ENCODE results near the gene SGK1.

SGK1 gene
- 31.3 to 282 (median 54.9) reads per million in 4 experiments for total RNA-seq

DNA sequence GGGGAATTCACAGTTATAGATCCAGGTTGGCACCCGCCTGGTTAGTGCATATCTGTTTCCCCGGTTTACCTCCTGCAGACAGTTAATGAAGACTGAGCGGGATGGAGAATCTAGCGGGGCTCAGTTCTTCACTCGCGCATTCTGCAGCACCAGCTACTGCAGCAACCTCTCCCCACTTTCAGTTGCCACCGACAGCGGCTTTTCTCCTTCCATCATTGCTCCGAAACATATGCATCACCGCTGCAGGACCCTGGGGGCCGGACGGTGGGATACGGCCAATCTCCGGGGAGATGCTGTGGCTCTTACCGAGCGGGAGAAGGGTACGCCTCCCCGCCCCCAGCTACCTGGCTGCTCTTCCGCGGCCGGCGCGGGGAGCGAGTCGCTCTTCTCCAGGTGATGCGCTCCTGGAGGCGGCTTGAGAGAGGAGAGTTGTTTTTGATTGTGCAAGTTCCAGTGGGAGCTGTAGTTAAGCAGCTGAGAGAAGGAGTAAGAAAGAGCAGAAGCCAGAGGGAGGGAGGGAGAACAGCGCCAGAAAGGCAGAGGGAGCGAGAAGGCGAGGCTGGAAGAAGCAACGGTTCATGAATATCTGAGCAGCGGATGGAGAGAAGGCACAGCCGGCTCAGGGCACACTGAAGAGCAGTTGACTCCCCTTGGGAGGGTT lies at the start of gene SGK1:
TSS of gene SGK1 (minus strand) at position 642 of the 661 bp plus-strand sequence. CDS start 652 bp downstream, outside the sequence.
- no peak for DNase-seq

DNA sequence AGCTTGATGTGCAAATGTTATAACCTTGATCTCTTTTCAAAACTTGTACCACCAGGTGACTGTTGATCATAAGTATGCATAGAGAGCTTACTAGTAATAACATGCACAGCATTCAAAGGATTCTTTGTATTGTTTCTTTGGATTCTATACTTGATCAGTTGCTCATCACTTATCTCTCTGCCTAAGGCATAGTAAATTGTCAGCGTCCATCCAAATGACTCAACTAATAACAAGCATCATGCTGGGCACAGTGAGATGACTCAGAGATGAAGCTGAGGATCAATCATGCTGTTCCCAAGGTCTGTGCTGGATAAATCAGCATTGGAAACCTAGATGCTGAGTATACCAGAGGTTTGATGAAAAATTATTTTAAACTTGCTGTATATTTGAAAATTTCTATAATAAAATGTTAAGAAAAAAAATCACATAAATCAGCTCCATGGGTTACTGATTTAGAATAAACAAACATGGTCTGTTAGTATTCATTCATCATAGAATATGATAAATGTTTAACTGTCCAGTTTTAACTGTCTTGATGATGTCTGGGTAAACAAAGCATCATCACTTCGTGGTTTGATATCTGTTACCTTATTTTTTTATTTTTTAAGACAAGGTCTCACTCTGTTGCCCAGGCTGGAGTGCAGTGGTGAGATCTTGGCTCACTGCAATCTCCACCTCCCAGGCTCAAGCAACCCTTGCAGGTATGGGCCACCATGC lies 45.6 kb upstream of the SGK1 start:
- DNase-seq: no peak

DNA sequence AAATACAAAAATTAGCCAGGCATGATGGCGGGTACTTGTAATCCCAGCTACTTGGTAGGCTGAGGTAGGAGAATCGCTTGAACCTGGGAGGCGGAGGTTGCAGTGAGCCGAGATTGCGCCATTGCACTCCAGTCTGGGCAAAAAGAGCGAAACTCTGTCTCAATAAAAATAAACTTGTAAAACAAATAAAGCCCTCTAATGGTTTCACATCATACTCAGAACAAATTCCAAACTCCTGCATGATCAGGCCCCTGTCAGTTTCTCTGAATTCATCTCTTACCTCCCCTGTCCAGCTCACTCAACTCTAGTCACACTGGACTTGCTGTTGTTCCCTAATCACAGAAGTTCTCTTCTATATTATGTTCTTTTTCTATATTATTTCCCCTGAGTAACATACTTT lies 43.1 kb upstream of the SGK1 start:
- DNase-seq: no peak

DNA sequence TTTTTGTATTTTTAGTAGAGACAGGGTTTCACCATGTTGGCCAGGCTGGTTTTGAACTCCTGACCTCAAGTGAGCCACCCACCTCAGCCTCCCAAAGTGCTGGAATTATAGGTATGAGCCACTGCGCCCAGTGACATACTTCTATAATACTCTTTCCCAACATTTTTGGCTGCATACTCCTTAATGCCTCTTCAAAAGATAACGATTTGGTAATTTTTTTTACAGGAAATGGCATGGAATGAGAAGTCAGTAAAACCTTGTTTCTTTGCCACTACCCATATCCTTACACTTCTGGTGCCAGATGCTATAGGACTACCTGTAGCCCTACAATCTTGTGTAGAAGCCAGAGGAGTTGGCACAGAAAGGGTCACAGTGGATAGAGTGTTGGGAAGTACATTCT lies 41.4 kb upstream of the SGK1 start:
- no peak for DNase-seq

DNA sequence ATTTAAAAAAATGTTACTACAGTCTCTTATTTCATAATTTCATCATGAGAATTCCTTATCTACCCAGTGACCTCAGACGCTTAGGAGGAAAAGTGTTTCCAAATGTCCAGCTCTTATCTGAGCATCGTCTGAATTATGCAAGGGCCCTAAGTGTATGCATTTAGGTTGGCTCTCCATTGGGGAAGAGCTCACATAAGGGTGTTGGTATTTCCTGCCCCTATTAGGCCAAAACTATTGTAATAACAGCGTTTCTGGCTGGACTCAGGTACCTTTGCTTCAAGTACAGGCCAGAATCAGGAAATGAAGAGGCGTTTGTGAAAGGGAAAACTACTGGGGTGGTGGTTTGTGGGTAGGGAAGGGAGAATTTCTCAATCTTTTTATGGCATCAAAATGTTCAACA lies 40.4 kb upstream of the SGK1 start:
- DNase-seq: no peak

DNA sequence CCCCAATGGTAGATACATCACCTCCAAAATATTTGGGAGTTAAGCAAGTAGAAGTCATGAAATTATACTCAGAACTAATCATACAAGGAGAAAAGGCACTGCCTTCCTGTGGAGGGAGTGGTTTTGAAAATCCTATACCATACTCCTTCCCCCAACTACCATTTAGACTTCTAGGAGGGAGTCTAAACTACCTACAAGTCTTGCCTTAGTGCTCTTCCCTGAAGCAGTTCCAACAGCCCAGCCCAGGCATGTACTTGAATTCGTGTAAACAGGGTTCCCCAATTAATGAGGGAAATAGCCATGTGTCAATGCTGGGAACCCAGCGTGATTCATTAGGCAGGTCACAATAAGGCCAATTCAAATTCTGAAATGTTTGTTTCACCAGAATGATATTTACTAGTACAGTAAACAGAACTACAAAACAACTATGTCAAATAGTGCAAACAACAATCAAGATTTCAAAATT lies 39.1 kb upstream of the SGK1 start:
- no peak for DNase-seq

DNA sequence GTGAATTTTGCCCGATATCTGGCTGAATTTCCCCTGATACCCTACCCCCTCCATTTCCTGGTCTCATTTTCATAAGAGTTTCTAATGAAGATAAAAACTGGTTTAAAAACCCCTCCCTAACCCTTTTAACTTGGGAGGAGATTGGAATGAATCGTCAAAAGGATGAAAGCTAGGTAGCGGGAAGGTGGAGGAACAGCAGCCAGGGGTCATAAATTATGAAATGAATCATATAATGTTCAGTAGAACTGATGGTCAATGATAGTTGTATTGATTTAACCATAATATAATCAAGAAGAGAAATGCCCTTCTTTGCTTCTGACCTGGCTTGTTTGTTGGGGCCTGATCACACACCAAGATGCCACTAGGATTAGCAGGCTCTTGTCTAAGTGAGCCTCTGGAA lies 38.5 kb upstream of the SGK1 start:
- DNase-seq: no peak

DNA sequence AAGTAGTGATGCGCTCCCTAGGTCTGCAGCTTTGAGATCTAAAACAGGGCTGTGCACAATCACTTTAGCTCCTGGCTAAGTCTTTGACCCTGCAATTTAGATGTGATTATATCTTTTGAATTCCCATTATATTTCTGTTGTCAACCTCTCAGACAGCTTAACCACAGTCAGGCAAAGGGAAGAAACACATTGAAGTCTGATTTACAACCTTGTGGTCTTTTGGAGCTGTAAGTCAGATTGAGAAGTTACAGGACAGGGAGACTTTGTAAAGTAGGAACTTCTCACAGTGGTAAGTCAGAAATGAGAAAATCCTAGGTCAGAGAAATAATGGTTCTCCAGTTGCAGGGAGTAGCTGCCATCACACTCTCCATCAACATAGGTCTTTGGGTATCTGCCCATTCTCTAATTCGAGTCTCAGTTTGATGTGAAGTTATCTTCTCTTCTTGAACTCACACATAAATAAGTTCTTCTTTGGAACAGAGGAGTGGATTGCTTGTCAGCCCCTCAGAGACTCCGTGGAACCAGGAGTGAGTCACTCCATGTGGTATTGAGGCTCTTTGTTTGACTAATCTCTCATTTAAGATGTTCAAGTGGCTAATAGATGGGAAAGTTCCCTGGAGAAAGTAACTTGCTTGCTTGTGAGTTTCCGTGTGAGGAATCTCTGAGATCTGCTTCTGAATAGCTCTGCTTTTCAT lies 35.0 kb upstream of the SGK1 start:
- DNase-seq: no peak

DNA sequence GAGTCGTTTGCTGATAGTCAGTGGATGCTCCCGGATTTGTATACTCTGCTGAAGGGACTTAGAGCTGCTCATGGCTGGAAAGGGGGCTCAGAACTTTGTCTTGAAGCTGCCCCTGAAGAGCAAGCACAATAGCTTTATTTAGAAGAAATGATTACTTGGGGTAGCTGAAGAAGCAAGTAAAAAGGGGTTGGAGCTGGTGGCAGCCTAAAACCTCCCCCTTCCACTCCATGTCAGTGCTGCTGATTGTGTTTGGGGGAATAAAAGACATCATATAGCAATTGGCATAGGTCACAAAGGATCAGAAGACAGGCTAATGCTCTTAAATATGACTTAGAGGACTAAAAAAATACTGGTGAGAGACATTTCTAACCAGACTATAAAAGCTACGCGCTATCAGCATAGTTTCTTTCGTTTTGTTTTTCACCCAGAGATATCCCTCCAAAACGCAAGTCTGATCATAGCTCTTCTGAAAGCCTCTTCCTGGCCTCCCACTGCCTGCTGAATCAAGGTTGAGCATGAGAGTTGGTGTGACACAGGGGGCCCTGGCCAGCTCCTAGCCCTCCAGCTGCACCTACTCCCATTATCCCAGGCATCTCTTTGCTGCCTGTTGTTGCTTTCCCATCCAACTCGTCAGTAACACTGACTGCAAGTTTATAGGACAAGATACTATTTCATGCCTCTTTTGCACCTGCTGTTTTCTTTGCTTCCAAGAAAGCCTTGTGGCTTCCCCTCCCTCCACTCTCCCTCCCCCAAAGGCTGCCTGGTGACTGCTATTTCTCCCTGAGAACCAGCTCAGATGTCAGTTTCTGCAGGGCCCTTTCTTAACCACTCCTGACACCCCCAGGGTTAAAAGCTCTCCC lies 33.9 kb upstream of the SGK1 start:
- DNase-seq: no peak

DNA sequence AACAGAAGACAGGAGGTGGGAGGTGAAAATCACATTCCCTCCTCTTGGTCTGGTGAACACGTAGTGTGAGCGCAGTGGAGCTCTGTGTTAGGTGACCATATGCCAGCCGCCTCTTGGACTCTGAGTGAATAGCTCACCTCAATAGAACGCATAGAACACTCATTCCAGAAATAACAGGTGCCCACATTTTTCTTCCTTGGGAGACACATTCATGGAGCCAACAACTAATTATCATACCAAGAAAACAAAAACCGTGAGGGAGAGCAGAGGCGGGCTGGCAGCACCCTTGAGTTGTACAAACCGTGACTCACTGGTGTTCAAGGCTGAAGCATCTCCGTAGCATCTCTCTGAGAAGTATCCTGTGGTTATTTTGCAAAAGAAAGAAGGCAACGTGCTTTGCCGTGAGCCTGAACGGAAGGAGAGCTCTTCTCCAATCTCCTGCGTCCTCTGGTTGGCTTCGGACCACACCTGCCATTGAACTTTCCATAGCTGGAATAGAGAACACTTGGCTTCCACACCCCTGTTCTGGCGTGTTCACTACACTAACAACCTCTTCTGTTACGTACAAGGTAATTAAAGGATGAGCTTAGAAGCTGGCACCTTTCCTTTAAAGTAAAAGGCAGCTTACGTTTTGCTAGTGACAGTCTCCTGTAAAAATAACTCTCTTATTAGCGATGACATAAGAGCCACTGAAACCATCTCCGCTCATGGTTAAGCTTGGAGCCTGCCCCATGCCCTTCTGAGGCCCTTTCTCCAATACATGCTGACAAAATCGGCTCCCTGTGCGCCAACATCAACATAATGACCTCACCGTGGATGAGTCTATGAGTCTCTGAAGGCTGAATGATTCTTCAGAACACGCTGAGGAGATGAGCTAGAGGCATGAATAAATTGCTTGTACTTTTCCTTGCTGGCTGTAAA lies 30.2 kb upstream of the SGK1 start:
- no peak for DNase-seq

DNA sequence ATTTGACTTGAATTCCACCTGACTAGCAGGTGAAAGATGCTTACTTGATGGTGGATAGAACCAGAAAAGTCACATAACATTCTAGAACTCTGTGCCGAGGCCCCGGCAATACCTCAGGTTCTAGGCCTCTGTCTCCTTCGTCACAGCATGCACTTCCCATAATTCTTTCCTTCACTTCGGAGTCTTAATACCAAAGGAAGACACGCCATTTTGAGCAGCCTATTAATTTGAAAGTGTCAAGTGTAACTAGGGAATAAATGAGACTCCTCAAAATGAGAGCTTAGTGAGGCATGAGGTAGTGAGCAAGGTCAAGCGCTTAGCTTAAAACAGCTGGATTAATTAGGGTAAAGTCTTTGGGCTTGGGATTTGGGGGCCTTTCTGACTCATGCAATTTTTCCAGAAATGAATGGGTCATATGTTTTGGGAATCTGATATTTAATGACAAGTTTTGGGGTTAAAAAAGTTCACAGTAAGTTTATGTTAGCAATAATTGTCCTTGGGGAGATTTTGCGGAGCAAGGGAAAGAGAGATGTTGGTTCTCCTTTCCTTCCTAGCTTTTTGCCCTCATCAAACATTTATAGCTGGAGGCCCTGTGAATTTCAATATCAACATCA lies 29.1 kb upstream of the SGK1 start:
- no peak for DNase-seq

DNA sequence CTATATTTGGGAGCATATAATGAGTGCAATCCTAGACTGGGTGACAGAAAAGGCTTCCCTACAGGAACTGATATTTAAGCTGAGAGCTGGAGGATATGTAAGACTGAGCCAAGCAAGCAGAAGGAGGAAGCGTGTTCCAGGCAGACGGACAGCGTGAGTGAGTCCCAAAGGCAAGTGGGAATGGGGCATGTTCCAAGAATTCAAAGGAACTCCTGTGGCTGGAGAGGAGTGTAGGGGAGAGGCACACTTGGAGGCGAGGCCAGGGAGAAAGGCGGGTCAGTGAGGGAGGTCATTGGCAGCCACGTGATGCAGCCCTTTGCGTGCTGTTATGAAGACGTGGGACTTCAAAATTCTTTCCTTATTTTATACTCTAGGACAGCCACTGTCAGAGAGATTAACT lies 27.9 kb upstream of the SGK1 start:
- DNase-seq: no peak

DNA sequence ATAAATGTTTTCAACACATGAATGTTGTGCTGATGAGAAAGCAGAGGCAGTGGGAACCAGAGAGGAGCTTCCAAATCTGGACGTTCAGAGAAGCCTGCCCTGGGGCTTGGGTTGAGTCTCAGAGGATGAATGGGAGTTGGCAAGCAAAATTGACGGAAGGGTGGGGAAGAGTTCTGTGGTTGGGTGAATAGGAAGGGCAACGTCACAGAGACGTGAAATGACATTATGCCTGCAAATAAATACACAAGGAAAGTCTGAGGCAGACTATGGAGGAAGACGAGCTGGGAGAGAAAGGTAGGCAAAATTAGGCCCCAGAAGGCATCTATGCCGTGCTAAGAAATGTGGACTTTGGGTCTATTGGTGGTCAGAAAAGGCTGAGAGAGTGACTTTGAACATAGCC lies 25.2 kb upstream of the SGK1 start:
- no peak for DNase-seq

DNA sequence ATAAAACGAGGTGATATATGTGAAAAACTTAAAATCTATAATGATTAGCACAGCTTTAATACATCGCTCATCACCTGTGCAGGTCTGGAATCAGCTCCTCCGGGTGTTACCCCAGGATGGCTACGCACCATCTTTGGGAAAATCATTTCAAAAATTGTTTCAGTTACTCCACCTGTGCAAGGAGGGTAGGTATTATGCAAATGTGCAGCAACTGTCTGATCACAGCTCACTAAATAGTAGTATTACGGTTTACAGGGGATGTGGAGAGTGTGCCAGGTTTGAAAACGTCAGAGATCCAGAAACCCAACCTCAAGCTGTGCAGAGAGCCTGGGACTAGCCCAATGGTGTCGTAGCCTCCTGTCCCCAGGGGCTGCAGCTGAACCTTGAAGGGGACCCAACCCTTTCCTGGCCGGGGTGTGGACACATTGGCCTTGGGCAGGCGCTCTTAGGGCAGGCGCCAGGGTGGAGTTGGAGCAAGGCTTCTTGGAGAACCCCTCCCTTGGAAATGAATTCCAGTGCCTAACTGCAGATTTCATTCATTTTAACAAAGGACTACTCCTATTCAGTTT lies 24.2 kb upstream of the SGK1 start:
- no peak for DNase-seq

DNA sequence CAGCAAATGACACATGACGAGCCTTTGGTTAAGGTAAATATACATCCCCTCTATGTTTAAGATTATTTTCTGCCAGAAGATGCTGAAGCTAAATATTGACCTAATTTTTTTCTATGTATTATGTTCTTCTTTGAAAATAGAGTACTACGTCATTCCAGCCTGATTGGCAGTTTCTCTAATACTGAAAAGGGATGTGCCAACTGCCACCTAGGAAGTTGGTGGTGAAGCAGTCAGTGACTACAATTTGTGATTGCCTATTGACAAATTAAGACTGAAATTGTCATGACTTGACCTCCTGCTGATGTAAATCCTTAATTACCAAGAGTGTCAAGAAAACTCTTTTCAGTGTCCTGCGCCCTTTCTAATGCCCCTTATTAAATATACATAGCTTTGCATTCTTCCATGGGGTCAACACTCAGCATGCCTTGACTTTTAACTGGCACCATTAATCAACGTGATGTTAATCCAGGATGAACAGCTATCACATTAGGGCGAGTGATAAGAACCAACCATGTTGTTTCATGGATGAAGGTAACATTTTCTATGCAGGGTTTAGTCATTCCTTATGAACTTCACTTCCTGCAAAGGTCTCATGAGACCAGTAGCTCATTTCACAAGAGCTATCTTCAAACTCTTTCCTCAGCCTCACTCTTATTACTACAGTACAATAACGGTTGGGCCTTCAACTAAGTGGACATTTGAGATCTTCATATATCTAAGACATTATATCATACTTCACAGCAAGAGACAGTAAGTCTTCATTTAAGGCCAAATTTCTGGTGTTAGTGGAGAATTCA lies 22.5 kb upstream of the SGK1 start:
- no peak for DNase-seq

DNA sequence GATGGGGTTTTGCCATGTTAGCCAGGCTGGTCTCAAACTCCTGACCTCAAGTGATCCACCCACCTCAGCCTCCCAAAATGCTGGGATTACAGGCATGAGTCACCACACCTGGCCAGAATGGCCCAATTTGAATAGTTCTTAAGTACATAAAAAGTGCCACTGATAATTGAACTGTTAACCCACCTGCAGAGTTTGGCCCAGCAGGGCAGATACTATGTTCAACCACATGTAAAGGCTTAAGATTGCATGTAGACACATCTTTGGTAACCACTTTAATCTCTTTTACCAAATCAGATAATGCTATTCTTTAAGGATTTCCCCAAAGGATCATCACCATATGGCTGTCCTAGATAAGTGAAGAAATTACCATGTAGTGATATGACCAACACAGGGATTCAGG lies 21.3 kb upstream of the SGK1 start:
- DNase-seq: no peak

DNA sequence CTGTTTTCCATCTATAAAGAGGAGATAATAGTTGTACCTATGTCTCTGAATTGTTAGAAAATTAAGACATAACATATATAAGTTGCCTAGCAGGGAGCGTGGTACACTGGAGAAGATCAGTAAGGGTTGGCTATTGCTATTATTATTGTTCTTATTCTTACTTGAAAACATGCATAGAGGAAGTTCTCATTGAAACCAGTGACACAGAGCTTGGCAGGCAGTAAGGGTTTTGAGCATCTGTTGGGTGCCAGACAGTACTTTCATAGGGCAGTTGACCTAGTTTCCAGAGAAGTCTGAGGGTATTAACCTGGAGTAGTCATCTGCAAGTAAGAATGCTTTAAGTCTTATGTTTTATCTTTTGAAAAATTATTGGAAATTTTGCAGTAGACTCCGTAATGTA lies 13.3 kb upstream of the SGK1 start:
- no peak for DNase-seq

DNA sequence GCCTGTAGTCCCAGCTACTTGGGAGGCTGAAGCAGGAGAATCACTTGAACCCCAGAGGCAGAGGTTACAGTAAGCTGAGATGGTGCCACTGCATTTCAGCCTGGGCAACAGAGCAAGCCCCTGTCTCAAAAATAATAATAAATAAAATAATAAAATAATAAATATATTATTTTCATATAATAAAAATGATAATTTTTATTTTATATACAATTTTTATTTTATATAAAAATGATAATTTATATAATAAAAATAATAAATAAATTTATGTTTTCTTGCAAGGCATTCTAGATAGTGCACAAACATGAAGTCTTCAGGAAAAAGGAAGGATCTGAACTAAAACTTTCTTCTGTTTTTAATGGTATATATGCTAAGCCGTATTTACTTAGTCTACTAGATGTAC lies 12.6 kb upstream of the SGK1 start:
- no peak for DNase-seq

DNA sequence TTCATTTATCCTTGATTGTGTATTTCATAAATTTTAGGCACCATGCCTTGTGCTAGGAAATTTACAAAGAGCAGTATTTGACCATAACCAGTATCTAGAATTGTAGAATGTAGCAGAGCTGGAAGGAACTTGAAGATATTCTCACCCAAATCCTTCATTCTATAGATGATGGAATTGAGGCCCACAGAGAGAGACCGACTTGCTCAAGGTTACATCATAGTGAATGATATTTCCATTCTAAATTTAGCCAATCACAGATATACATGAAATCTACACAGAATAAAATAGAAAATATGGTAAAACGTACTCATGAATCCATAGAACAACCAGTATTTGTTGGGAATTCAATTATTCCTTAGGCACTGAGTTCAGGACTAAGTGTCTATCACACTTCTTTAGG lies 10.9 kb upstream of the SGK1 start:
- DNase-seq: no peak

DNA sequence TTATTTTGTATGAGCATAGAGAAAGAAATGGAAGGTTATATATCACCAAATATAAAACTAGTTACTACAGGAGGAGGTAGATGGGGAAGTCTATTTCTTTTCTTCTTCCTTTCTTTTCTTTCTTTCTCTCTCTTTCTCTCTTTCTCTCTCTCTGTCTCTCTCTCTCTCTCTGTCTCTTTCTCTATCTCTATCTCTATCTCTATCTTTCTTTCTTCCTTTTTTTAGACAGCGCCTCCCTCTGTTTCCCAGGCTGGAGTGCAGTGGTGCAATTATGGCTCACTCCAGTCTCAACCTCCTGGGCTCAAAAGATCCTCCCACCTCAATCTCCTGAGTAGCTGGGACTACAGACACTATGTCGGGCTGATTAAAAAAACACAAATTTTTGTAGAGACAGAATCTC lies 10.2 kb upstream of the SGK1 start:
- no peak for DNase-seq

Measured in effector CD8-positive, alpha-beta T cell (primary cell).